Measurements from ENCODE around the gene DNER.

DNA sequence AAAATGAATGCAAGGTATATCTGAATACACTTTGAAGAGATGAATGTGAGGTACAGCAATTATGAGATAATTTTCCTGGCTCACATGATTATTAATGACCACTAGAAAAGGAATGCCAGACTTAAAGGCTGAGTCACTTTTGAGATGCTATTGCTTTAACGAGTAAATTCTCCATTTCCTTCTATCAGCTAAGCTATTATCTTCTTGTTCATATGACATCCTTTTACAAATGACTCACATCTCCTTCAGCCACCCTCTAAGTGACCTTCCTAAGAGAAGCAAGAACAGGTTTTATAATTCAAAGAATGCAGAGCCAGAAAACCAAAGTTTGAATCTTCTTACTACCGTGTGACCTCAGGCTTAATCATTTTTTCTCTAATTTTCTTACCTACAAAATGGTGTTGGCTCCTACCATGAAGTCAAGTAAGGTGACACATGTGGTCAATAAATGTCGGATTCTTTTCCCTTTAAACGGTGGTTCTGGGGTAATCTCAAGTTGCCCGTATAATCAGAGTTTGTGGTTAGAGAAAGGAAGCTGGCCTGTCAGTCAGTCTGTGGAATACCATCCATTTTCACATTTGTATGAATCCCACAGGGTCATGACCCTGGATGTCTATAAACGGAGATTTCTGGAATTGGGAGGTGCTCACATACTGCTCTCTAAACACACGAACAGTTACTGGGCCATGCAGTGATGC lies 259.3 kb downstream of the DNER start:
- TF ChIP-seq POLR2A (IDR thresholded peaks at IDR 0.05), result no peak
- no peak for TF ChIP-seq POLR2AphosphoS5 (IDR thresholded peaks at IDR 0.05)
- TF ChIP-seq CTCF (IDR thresholded peaks at IDR 0.05), result no peak

All from breast epithelium (tissue), 3 donors.